K562 (cell line): ENCODE results near the gene FAM83E. TPM values are rescaled to one million over a fixed set of nuclear protein-coding genes. Genes with fewer than 3 reads are reported as not detected.

Experiments
- BACH1 ChIP-seq: fragments of 200-800 bp; sonication (Bioruptor generic); IDR thresholded peaks from 2 replicates; pipeline ENCODE4 v1.6.1; 2016; ENCODE audit warnings: missing genetic modification characterization, missing compliant biosample characterization
- HMGXB4 ChIP-seq: sonication (generic); formaldehyde crosslinking; IDR thresholded peaks from 2 replicates; pipeline ENCODE4 v1.8.1; 2023; ENCODE audit warnings: mild to moderate bottlenecking, missing genetic modification reagents
- HNRNPH1 ChIP-seq: fragments of 200-400 bp; formaldehyde crosslinking; optimal IDR thresholded peaks from 2 replicates; pipeline ENCODE3; 2017; ENCODE audit warnings: low read depth, mild to moderate bottlenecking, low read length, moderate library complexity
- ILK ChIP-seq: fragments of 450-650 bp; IDR thresholded peaks from 2 replicates; pipeline ENCODE4 v1.6.1; 2016; ENCODE audit warnings: missing genetic modification characterization, low read depth, mild to moderate bottlenecking, missing compliant biosample characterization, moderate library complexity, borderline replicate concordance
- KDM4B ChIP-seq, 2 experiments: fragments of 450-650 bp in 1 of 2; sonication (generic) in 1 of 2; IDR thresholded peaks; 2 replicates each; pipeline ENCODE4 v1.6.1; 2016 to 2017; ENCODE audit warnings: borderline replicate concordance in 2 of 2, antibody characterized with exemption in 1 of 2, low read depth in 1 of 2, mild to moderate bottlenecking in 1 of 2
- KLF1 ChIP-seq: fragments of 450-650 bp; IDR thresholded peaks from 2 replicates; pipeline ENCODE4 v1.6.1; 2016; ENCODE audit warnings: missing genetic modification characterization, missing compliant biosample characterization
- PHB ChIP-seq: fragments of 250-450 bp; sonication (Bioruptor Pico); IDR thresholded peaks from 2 replicates; pipeline ENCODE4 v1.5.0; 2021
- PHF8 ChIP-seq: fragments of 200-600 bp; sonication (generic); IDR thresholded peaks from 2 replicates; pipeline ENCODE4 v1.6.1; 2012; ENCODE audit warnings: mixed run types, mild to moderate bottlenecking, inconsistent platforms, low read length, moderate library complexity, borderline replicate concordance
- POLR2G ChIP-seq: fragments of 200-400 bp; formaldehyde crosslinking; IDR thresholded peaks from 2 replicates; pipeline ENCODE4 v1.6.1; 2017; ENCODE audit warnings: low read depth, mild to moderate bottlenecking, antibody characterized with exemption, low read length, moderate library complexity
- RBM39 ChIP-seq: fragments of 200-400 bp; formaldehyde crosslinking; optimal IDR thresholded peaks from 2 replicates; pipeline ENCODE3; 2018; ENCODE audit warnings: low read depth, low read length
- TFAM ChIP-seq: fragments of 250-450 bp; sonication (Bioruptor Pico); conservative IDR thresholded peaks from 2 replicates; pipeline ENCODE4 v1.5.0; 2021; ENCODE audit warnings: mild to moderate bottlenecking, moderate library complexity
- THRAP3 ChIP-seq: fragments of 450-650 bp; IDR thresholded peaks from 2 replicates; pipeline ENCODE4 v1.6.1; 2016; ENCODE audit warnings: mild to moderate bottlenecking, inconsistent platforms, borderline replicate concordance
- YBX1 ChIP-seq: fragments of 450-650 bp; IDR thresholded peaks from 2 replicates; pipeline ENCODE4 v1.7.1; 2016; ENCODE audit warnings: mild to moderate bottlenecking
- ZKSCAN3 ChIP-seq: fragments of 250-450 bp; sonication (Bioruptor Pico); IDR thresholded peaks from 2 replicates; pipeline ENCODE4 v1.4.0; 2020
- ZNF347 ChIP-seq: fragments of 450-650 bp; formaldehyde crosslinking; IDR thresholded peaks from 2 replicates; pipeline ENCODE4 v1.4.0; 2020; ENCODE audit warnings: low read depth, mild to moderate bottlenecking, moderate library complexity
- ZNF445 ChIP-seq: fragments of 250-450 bp; sonication (Bioruptor Pico); IDR thresholded peaks from 2 replicates; pipeline ENCODE4 v1.4.0; 2020; ENCODE audit warnings: low read depth, mild to moderate bottlenecking, moderate library complexity
- polyA plus RNA-seq, 8 experiments: library from polyadenylated mRNA; depleted of rRNA in 4 of 8; stranded (reverse) in 5 of 8; unstranded in 3 of 8; fragments of >200 nt; fragmentation: Nextera tagmentation in 2 of 8; fragmentation: Illumina TruSeq in 1 of 8; extraction: Ambion mirVana in 2 of 8; extraction: Trizol in 1 of 8; gene quantifications; 2 replicates each; pipeline versions ENCODE4 v1.2.1 to v1.2.3, GENCODE V29; 2011 to 2014; ENCODE audit warnings: inconsistent platforms in 1 of 8, missing spikeins in 1 of 8
- total RNA-seq, 7 experiments: library from RNA; depleted of rRNA in 6 of 7; stranded (reverse); fragments of >200 nt in 6 of 7; fragmentation: Illumina TruSeq in 2 of 7; extraction: Trizol in 2 of 7; gene quantifications; 2 replicates each; pipeline versions ENCODE4 v1.2.1 to v1.2.3, GENCODE V29; 2011 to 2021; ENCODE audit warnings: low replicate concordance in 1 of 7
- TF ChIP-seq, protein P1 (sequence below): fragments of 250-450 bp; sonication (Bioruptor Pico); IDR thresholded peaks from 2 replicates; pipeline ENCODE4 v1.5.0; 2021
- TF ChIP-seq, protein P2 (sequence below): fragments of 150-350 bp; IDR thresholded peaks from 2 replicates; pipeline ENCODE4 v1.6.1; 2014; ENCODE audit warnings: low read depth, mild to moderate bottlenecking, low read length, borderline replicate concordance
- TF ChIP-seq, protein P3 (sequence below): fragments of 450-650 bp; formaldehyde crosslinking; IDR thresholded peaks from 2 replicates; pipeline ENCODE4 v1.4.0; 2022; ENCODE audit warnings: missing genetic modification characterization

Gene FAM83E
- total and polyA plus RNA-seq, 9 of the 15 experiments (the other 6 are each of a cell fraction or from before 2014, with no cell fraction given) = 0.15 to 0.87 (median 0.29) TPM; not detected in 4

DNA sequence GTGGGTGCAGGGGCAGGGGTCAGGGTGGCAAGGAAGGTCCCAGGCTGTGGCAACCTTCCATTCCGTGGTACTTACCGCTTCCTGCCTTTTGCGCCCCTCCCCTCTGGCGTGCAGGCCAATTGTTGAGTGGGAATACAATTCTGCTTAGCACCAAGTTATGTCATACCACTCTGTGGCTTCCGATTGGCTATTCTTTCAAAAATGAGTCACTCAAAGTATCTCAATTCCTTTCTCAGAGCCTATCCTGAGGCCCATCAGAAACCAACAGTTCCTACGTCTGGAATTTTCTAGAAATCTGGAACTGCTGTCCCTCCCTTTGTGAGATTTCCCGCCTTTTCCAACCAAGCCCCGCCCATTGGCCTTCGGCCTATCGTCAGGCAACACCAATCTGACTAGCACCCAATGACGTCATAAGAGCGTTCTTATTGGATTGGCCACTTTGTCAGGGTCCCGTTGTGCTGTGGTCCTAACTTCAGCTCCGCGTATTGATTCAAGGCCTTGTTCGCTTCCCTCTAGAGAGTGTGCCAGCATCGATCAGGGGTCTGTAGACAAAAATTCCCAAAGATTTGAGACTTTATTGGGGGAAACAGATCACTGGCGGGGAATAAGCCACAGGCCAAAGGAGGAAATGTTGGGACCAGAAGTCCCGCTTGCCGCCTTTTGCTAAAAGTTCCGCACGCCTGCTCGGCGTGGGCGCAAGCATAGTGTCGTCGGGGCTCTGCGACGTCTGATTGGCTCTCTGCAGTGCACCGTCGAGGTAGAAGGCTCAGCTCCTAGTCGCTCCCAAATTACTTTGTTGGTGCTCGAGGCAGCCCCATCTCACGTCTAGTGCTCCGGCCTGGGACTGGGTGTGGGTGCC, 46.2 kb upstream of the FAM83E start (continued):
- TF ChIP-seq, protein P1, sequence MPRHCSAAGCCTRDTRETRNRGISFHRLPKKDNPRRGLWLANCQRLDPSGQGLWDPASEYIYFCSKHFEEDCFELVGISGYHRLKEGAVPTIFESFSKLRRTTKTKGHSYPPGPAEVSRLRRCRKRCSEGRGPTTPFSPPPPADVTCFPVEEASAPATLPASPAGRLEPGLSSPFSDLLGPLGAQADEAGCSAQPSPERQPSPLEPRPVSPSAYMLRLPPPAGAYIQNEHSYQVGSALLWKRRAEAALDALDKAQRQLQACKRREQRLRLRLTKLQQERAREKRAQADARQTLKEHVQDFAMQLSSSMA (CRISPR knock-in tag) = no peak
- TF ChIP-seq RBM39 = no peak
- TF ChIP-seq ZNF445 (CRISPR knock-in tag) = no peak
- peak; percentile 75; the same call in 1 of the 2 replicates for TF ChIP-seq THRAP3
- no peak for TF ChIP-seq HMGXB4 (CRISPR knock-in tag)
- TF ChIP-seq PHB (CRISPR knock-in tag) = no peak
- no peak for TF ChIP-seq ZKSCAN3 (CRISPR knock-in tag)
- TF ChIP-seq, protein P2, sequence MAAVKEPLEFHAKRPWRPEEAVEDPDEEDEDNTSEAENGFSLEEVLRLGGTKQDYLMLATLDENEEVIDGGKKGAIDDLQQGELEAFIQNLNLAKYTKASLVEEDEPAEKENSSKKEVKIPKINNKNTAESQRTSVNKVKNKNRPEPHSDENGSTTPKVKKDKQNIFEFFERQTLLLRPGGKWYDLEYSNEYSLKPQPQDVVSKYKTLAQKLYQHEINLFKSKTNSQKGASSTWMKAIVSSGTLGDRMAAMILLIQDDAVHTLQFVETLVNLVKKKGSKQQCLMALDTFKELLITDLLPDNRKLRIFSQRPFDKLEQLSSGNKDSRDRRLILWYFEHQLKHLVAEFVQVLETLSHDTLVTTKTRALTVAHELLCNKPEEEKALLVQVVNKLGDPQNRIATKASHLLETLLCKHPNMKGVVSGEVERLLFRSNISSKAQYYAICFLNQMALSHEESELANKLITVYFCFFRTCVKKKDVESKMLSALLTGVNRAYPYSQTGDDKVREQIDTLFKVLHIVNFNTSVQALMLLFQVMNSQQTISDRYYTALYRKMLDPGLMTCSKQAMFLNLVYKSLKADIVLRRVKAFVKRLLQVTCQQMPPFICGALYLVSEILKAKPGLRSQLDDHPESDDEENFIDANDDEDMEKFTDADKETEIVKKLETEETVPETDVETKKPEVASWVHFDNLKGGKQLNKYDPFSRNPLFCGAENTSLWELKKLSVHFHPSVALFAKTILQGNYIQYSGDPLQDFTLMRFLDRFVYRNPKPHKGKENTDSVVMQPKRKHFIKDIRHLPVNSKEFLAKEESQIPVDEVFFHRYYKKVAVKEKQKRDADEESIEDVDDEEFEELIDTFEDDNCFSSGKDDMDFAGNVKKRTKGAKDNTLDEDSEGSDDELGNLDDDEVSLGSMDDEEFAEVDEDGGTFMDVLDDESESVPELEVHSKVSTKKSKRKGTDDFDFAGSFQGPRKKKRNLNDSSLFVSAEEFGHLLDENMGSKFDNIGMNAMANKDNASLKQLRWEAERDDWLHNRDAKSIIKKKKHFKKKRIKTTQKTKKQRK = no peak
- TF ChIP-seq BACH1 (tag) = no peak
- TF ChIP-seq TFAM (CRISPR knock-in tag) = no peak
- TF ChIP-seq PHF8 = no peak
- no peak for TF ChIP-seq YBX1
- no peak for TF ChIP-seq ILK (tag)
- no peak for TF ChIP-seq POLR2G
- no peak for TF ChIP-seq HNRNPH1
- TF ChIP-seq KLF1 (tag) = no peak
- TF ChIP-seq, protein P3, sequence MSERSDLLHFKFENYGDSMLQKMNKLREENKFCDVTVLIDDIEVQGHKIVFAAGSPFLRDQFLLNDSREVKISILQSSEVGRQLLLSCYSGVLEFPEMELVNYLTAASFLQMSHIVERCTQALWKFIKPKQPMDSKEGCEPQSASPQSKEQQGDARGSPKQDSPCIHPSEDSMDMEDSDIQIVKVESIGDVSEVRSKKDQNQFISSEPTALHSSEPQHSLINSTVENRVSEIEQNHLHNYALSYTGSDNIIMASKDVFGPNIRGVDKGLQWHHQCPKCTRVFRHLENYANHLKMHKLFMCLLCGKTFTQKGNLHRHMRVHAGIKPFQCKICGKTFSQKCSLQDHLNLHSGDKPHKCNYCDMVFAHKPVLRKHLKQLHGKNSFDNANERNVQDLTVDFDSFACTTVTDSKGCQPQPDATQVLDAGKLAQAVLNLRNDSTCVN (CRISPR knock-in tag) = no peak
- TF ChIP-seq ZNF347 (CRISPR knock-in tag) = no peak
- TF ChIP-seq KDM4B (IDR thresholded peaks at IDR 0.05; ENCODE audit: borderline replicate concordance in 2 of 2, low read depth in 1 of 2) = no peak
